CD4-positive, alpha-beta T cell (primary cell): ENCODE results near the gene SNRPA. TPM values are rescaled to one million over a fixed set of nuclear protein-coding genes. Genes with fewer than 3 reads are reported as not detected.

ENCODE experiments used
- ATAC-seq: fragments of 200-7000 bp; cut with Tn5 transposase; one replicate; pipeline ENCODE4 v1.10.0; 2022; ENCODE audit warnings: mild to moderate bottlenecking; ENCODE audit not compliant: poor library complexity
- CTCF ChIA-PET: fragments of 350-600 bp; sonication (Branson Sonifier 250); formaldehyde crosslinking; loops from one replicate; lab custom pipeline; 2021; ENCODE audit warnings: antibody characterized with exemption, inconsistent platforms; lab: Charles Lee
- POLR2A ChIA-PET: fragments of 350-600 bp; sonication (Branson Sonifier 250); formaldehyde crosslinking; loops from one replicate; lab custom pipeline; 2021; ENCODE audit warnings: antibody characterized with exemption, inconsistent platforms; lab: Charles Lee
- DNase-seq, 14 experiments: peaks; one replicate each; pipeline ENCODE4 v3.0.0-alpha.2; 2013 to 2020; ENCODE audit warnings: mixed read lengths in 2 of 14
- H3K27ac ChIP-seq, 2 donors: one replicate each; pipeline versions ENCODE4 v1.5.1 to v1.7.0; 2013; ENCODE audit warnings: low read length in 2 of 2, low read depth in 1 of 2, mild to moderate bottlenecking in 1 of 2
- H3K27me3 ChIP-seq, 2 experiments: 1 replicate in 1 of 2; 2 replicates in 1 of 2; pipeline versions ENCODE4 v1.6.1 to v1.7.0; 2013; ENCODE audit warnings: low read length in 2 of 2, control low read depth in 1 of 2, mild to moderate bottlenecking in 1 of 2, moderate library complexity in 1 of 2; ENCODE audit not compliant: insufficient read depth in 2 of 2, control insufficient read depth in 1 of 2
- H3K36me3 ChIP-seq: one replicate; pipeline ENCODE4 v1.6.1; 2013; ENCODE audit warnings: low read length, control low read depth; ENCODE audit not compliant: insufficient read depth
- H3K4me1 ChIP-seq: one replicate; pipeline ENCODE4 v1.6.1; 2013; ENCODE audit warnings: low read length, control low read depth; ENCODE audit not compliant: insufficient read depth
- H3K4me3 ChIP-seq: one replicate; pipeline ENCODE4 v1.5.1; 2013; ENCODE audit warnings: mild to moderate bottlenecking, low read length, moderate library complexity
- H3K9me3 ChIP-seq, 2 experiments: 1 replicate in 1 of 2; 2 replicates in 1 of 2; pipeline versions ENCODE4 v1.6.1 to v1.7.0; 2013; ENCODE audit warnings: low read length in 2 of 2, mild to moderate bottlenecking in 2 of 2, control low read depth in 1 of 2, moderate library complexity in 1 of 2; ENCODE audit not compliant: control insufficient read depth in 1 of 2, insufficient read depth in 1 of 2
- H3K27ac Mint-ChIP-seq: one replicate; pipeline ENCODE4 v1.8.0; 2020; ENCODE audit warnings: mixed read lengths
- H3K27me3 Mint-ChIP-seq: one replicate; pipeline ENCODE4 v1.8.0; 2021; ENCODE audit warnings: mixed read lengths
- H3K36me3 Mint-ChIP-seq: one replicate; pipeline ENCODE4 v1.8.0; 2021; ENCODE audit warnings: low read depth, mixed read lengths
- H3K4me1 Mint-ChIP-seq: one replicate; pipeline ENCODE4 v1.8.0; 2021; ENCODE audit warnings: low read depth, mixed read lengths
- H3K4me3 Mint-ChIP-seq: one replicate; pipeline ENCODE4 v1.8.0; 2020; ENCODE audit warnings: mild to moderate bottlenecking, mixed read lengths
- H3K9me3 Mint-ChIP-seq: one replicate; pipeline ENCODE4 v1.8.0; 2020; ENCODE audit warnings: mixed read lengths
- intact Hi-C, 2 experiments: fragments of 100-400 bp; cut with DNase I in 1 of 2; cut with micrococcal nuclease in 1 of 2; formaldehyde crosslinking; loops; one replicate each; pipeline versions ENCODE4 v1.15.1 to v1.9.0; 2023 to 2025; cut with DNase I, micrococcal nuclease
- total RNA-seq, 174 experiments: library from RNA in 2 of 174; stranded (reverse) in 2 of 174; gene quantifications; one replicate each; pipeline ENCODE4 v1.2.3 and lab custom pipeline; 2021 to 2026
- TF ChIP-seq, protein P1 (sequence below): fragments of 200-600 bp; IDR thresholded peaks from one replicate; pipeline ENCODE4 v1.8.0; 2022; ENCODE audit warnings: antibody characterized with exemption, mild to moderate bottlenecking

SNRPA gene
- total RNA-seq, 2 experiments from 2014 or later = 60.3 to 76.7 TPM

- Histone ChIP-seq H3K27me3 (no peaks in the 10 kb centered on the region), H3K4me1 (peaks cover 10% of the 10 kb centered on the region), H3K36me3 (peaks cover 5% of the 10 kb centered on the region), H3K9me3 (no peaks in the 10 kb centered on the region), H3K4me3 (no peak overlapping the region), H3K27ac (no peak overlapping the region)
- Mint-ChIP-seq H3K27ac (no peak overlapping the region), H3K4me1 (peaks cover 5% of the 10 kb centered on the region), H3K4me3 (no peak overlapping the region), H3K9me3 (no peaks in the 10 kb centered on the region), H3K36me3 (peaks cover under 1% of the 10 kb centered on the region), H3K27me3 (no peaks in the 10 kb centered on the region)
- POLR2A ChIA-PET = interaction anchor here (1.0 to 1.6 kb wide), 2 partner anchors 12 to 54 kb away, joined by 4 to 6 read pairs; partner anchors contain the start of gene EGLN2
- TF ChIP-seq, protein P1, sequence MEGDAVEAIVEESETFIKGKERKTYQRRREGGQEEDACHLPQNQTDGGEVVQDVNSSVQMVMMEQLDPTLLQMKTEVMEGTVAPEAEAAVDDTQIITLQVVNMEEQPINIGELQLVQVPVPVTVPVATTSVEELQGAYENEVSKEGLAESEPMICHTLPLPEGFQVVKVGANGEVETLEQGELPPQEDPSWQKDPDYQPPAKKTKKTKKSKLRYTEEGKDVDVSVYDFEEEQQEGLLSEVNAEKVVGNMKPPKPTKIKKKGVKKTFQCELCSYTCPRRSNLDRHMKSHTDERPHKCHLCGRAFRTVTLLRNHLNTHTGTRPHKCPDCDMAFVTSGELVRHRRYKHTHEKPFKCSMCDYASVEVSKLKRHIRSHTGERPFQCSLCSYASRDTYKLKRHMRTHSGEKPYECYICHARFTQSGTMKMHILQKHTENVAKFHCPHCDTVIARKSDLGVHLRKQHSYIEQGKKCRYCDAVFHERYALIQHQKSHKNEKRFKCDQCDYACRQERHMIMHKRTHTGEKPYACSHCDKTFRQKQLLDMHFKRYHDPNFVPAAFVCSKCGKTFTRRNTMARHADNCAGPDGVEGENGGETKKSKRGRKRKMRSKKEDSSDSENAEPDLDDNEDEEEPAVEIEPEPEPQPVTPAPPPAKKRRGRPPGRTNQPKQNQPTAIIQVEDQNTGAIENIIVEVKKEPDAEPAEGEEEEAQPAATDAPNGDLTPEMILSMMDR = no peak
- ATAC-seq = no peak
- CTCF ChIA-PET = interaction anchor here (2.1 kb wide), 1 partner anchor 62 kb away, joined by 4 read pairs; no protein-coding TSS in a partner anchor
- peak in 4 of 14 experiments; percentile 36 to 46 (median 42) for DNase-seq
- intact Hi-C loops = no loop called here
Measured at GRCh38 chr19:40744554-40745401, 6.2 kb upstream of the SNRPA start.

GRCh38 chr19:40745402-40745780, 5.6 kb upstream of the SNRPA start:
- peaks cover 4% of the 10 kb centered on the region for H3K36me3 Mint-ChIP-seq
- intact Hi-C loops = no loop called here

GRCh38 chr19:40747536-40747935, 3.5 kb upstream of the SNRPA start:
- TF ChIP-seq, protein P1 = no peak
- Mint-ChIP-seq H3K4me3 (no peak overlapping the region), H3K27ac (no peak overlapping the region), H3K4me1 (peaks cover 31% of the 10 kb centered on the region), H3K27me3 (no peaks in the 10 kb centered on the region), H3K9me3 (no peaks in the 10 kb centered on the region), H3K36me3 (peaks cover 23% of the 10 kb centered on the region)
- Histone ChIP-seq H3K4me1 (peaks cover 29% of the 10 kb centered on the region), H3K4me3 (no peak overlapping the region), H3K27me3 (no peaks in the 10 kb centered on the region), H3K36me3 (no peaks in the 10 kb centered on the region), H3K9me3 (no peaks in the 10 kb centered on the region), H3K27ac (no peak overlapping the region)
- ATAC-seq (no peak), DNase-seq (no peak)
- CTCF ChIA-PET = interaction anchor here (0.6 to 1.2 kb wide), 2 partner anchors 15 to 59 kb away, joined by 3 to 4 read pairs; no protein-coding TSS in a partner anchor
- intact Hi-C loops = no loop called here
- POLR2A ChIA-PET = interaction anchor here (1.5 to 1.6 kb wide), 3 partner anchors 9 to 56 kb away, joined by 5 read pairs; partner anchors contain the start of gene RAB4B

More at GRCh38 chr19:40745402-40745780, 5.6 kb upstream of the SNRPA start:
- H3K9me3 Mint-ChIP-seq = no peaks in the 10 kb centered on the region
- TF ChIP-seq, protein P1 = no peak
- peaks cover 11% of the 10 kb centered on the region for H3K4me1 Mint-ChIP-seq
- no peak overlapping the region for H3K27ac Mint-ChIP-seq
- DNase-seq = no peak
- Histone ChIP-seq H3K27ac (no peak overlapping the region), H3K4me1 (peaks cover 15% of the 10 kb centered on the region), H3K27me3 (no peaks in the 10 kb centered on the region), H3K4me3 (no peak overlapping the region), H3K9me3 (no peaks in the 10 kb centered on the region), H3K36me3 (no peaks in the 10 kb centered on the region)
- ChIA-PET POLR2A (interaction anchor here (1.0 to 1.6 kb wide), 2 partner anchors 11 to 53 kb away, joined by 4 to 6 read pairs; partner anchors contain the start of gene EGLN2), CTCF (interaction anchor here (2.1 kb wide), 1 partner anchor 62 kb away, joined by 4 read pairs; no protein-coding TSS in a partner anchor)
- H3K27me3 Mint-ChIP-seq = no peaks in the 10 kb centered on the region
- H3K4me3 Mint-ChIP-seq = no peak overlapping the region
- no peak for ATAC-seq
